GM19043 (cell line): ENCODE measurements around the gene CNTRL.
A peak's percentile ranks its signal among the peaks of the same experiment; 100 is the strongest.

ENCODE experiments used
- ATAC-seq: cut with Tn5 transposase; IDR thresholded peaks from one replicate; pipeline ENCODE4 v1.9.1; 2021; ENCODE audit warnings: low read depth; ENCODE audit not compliant: unreplicated experiment

Gene CNTRL

DNA sequence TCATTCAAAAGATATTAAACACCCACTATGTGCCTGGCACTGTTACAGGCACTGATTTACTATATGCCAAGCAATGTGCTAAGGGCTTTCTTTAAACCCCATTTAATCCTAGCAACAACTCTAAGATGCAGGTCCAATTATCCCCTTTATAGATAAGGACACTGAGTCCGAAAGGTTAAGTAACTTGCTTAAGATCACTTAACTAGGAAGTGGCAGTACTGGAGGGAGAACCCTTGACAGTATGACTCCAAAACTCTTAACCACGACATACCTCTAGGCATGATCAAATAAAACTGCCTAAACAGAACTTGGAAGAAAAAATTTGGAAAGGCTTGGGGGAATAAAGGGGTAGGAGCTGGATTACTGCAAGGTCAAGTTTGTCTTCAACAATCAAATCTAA, 125.2 kb downstream of the CNTRL start:
- no peak for ATAC-seq

DNA sequence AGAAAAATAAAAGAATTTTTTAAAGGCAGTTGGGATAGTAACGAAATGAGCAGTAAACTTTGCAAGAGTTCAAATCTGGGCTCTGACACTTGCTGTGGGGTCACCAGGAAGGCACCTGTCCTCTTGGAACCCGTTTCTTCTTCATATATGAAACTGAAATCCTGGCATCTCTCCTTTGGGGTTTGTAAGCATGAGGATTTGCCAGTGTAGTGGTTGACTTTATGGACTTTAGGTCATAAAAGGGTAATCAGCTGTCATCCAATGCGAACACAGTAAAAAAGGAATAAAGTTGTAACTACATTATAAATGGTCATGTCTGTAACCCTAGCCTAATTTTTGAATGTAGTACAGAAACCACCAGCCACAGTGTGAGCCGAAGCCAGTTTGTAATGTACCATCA, 125.6 kb downstream of the CNTRL start:
- ATAC-seq: no peak

DNA sequence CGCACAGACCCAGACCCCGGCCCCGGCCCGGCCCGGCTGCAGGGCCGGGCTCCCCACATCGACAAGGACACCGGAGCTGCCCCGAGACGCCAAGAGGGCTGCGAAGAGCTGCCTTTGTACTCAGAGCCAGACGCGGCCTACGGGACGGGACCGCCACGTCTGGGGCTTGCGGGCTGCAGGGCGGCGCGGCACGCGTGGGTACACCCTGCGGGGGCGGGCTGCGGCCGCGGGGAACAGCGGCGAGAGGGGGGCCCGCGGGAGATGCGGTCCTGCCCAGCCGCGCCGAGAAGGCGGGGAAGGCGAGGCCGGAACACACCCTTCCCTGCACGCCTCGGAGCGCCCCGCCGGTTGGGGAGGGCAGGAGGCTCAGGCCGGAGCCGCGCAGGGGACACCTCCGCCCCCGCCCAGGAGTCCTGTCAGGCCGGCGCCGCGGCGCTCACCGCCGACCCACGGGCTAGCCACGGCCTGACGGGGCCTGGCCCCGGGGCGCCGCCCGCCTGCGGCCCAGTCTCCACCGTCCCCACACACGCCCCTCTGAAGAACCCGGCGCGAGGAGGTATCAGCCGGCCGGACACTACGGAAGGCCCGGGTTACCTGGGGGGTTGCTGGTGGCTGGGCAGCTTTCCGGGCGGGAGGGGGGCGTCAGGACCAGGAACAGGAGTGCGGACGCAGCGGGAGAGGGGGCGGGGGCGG, 126.4 kb downstream of the CNTRL start:
- peak; percentile 18 for ATAC-seq

DNA sequence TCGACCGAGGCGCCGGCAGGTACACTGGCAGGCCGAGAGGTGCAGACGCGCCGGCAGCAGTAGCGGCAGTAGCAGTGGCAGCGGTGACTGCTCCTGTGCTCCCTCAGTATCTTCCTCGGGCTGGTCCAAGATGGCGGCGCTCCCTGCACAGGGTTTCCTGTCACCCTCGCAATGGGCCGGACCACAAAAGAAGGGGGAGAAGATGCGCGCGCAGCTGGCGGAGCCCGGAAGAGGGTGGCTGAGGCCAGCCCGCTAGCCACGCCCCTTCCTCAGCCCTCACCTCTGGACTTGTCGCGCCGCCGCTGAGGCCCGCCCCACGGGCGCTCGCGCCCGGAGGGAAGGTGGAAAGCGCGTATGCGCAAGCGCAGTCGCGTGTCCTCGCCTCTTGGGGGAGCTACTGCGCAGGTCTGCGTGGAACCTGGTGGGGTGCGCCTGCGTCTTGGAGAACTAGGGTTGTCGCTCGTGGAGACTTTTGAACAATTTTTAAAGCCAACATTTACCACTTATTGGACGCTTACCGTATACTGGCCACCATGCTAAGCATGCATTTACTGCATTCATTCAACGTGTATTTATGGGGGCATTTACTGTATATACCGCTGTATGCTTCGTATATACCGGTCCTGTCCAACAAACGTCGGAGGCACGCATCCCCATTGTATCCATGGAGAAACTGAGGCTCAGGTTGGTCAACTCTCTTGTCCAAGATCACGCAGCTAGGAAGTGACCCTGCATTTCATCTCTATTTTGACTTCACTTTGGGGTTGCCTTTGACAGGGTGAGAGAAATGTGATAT, 127.2 kb downstream of the CNTRL start, which contains the start of gene RAB14:
RAB14 (minus strand) TSS at position 132 of the 796 bp plus-strand sequence. CDS start 8,457 bp downstream, outside the sequence.
- ATAC-seq: peak; percentile 73

DNA sequence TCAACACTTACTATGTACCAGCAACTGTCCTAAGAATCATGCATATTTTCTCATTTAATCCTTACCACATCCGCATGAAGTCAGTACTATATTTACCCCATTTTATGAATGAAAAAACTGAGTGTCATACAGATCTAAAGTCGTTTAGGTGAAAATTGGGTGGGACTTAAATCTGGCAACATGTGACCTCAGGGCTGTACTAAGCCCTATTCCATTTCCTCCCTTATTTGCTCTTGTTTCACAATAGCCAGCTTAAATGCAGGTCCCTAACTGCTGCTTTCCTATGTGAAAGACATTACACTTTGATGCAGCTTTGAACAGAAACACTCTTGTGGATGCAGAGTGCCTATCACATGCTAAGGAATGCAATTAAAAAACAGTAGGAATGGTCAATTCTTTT, 129.4 kb downstream of the CNTRL start:
- ATAC-seq: no peak

DNA sequence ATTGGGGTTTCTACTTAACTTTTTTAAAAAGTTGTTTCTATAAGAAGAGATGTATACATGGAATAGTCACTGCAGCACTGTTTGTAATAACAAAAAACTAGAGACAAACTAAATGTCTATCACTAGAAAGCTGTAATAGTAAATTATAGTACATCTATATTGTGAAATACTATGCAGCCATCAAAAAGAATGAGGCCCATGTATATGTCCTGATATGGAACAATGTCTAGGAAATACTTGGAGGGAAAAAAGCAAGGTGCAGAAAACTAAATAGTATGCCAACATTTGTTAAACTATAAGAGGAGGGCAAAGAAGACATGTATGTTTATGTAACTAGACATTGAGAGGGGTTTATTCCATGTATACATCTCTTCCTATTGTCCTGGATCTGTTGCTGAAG, 129.9 kb downstream of the CNTRL start:
- ATAC-seq: no peak

DNA sequence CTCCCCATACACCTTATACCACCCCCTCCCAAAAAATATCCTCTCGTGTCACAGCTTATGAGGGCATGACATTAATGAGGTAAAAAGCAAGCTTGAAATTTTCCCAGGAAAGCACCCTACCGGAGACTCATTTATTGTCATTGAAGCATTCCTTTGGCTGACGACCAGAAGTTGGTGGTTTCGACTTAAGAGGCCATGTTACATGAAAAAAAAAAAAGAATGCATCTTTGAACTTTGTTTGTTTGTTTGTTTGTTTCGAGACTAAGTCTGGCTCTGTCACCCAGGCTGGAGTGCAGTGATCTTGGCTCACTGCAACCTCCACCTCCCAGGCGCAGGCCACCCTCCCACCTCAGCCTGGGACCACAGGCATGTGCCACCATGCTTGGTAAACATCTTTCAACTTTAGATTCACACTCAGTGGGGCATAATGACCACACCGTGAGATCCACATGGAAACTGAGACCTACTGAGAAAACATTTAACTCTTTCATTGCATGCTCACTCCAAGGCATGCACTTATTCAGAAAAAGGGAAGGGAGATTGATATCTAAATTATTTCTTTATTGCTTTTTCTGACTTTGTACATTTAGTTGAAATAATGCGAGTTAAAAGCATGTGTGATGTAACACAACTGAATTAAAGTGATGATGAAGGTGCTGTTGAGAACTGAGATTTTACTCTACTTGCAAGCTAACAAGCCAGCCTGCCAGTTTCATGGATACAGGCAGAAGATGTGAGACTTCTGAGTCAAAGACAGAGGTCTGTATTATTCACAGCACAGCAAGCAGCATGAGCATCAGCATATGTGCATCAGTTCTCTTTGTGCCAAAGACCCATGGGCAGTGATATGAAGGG, 132.0 kb downstream of the CNTRL start:
- ATAC-seq: peak; percentile 27

DNA sequence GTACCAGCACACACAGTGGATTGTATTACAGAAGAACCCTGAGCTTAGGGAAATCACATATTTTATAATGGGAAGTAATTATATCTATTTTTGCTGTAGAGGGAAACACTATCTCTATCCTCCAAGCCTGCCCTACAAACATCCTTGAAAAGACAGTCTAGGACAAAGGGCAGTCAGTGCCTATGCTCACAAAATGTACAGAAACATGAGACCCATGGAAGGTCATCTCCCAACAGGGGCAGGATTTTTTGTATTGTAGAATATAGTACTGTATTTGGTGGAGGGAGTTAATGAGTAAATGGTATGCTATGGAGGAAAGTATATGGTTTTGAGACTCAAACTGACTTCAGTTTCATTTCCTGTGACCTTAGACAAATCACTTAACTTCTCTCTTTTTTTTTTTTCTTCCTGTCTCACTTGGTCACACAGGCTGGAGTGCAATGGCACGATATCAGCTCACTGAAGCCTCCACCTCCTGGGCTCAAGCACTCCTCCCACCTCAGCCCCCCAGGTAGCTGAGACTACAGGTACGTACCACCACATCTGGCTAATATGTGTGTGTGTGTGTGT, 132.7 kb downstream of the CNTRL start:
- peak; percentile 90 for ATAC-seq

DNA sequence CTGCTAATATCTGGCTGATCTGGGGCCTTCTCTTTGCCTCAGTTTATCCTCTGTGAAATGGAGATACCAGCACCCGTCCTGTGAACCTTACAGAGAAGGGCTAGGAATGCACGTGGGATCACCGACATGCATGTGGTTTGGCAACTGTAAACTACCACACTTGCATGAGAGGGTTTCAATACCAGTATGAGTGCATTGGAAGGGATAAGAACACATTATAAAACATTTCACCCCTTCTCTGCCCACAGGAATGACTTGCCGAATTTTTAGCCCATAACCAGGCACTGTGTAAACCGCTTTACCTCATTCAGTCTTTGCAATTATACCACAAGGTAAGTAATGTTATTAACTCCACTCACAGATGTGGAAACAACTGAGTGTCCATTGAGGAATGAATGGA, 135.8 kb downstream of the CNTRL start:
- ATAC-seq: no peak

DNA sequence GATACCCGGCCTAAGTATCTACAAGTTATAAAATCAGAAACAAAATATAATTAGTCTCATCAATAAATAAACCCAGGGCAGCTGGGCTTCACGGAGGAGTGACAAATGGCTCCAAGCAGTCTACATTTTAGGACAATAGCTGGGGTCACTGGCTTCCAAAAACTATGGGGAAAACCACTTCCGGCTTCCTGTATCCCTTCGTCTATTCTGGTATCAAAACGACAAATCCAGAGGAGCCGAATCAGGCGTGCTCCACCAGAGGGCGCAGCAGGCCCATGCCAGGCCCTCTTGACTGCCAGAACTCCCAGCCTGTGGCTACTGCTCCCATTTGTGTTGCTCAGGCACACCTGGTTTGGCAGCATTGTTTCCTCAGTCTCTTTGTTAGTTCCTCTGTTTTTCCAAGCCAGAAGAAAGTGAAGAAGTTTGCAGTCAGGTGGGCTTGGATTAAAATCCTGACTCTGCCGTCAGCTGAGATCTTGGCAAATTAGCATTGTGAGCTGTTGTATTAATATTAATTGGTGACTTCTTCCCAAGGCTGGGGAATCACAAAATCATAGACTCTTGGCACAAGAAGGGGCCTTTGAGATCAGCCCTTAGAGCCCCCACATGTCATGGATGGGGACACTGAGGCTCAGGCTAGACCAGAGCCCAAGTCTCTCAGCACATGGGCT, 138.5 kb downstream of the CNTRL start:
- ATAC-seq: no peak

DNA sequence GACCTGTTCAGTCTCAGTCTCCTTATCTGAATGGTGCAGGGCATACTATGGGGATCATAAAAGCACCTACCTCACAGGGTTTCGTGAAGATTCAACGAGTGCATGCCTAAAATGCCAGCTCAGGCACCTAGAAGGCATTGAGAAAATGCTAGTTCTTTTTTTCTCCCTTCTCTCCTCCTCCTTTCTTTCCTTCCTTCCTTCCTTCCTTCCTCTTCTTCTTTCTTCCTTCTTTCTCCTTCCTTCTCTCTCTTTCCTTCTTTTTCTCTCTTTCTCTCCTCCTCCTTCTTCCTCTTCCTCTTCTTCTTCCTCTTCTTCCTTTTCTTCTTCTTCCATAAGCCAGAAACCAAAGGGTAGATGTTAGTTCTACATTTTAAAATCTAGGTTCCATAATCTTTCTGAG, 139.2 kb downstream of the CNTRL start:
- ATAC-seq: no peak

DNA sequence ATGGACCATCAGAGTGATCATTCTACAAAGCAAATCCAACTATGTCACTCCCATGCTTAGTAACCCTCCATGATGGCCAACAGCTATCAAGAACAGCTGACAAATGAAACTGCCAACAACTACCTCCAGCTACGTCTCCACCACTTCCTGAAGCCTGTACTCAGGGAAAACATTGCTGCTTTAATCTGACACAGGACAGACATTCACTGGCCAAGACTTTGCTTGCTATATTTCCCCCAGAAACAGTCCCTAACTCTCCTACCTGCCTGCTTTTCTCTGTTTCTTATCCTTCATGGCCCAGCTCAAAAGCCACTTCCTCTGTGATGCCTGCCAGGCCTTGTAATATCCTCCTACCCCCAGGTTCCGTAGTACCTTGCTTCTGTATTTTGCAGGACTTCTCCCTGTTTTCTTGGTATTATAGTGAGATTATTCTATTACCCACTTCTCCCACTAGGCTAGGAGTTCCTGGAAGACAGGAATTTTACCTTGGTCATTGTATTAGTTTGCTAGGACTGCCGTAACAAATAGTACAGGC, 141.6 kb downstream of the CNTRL start:
- no peak for ATAC-seq

DNA sequence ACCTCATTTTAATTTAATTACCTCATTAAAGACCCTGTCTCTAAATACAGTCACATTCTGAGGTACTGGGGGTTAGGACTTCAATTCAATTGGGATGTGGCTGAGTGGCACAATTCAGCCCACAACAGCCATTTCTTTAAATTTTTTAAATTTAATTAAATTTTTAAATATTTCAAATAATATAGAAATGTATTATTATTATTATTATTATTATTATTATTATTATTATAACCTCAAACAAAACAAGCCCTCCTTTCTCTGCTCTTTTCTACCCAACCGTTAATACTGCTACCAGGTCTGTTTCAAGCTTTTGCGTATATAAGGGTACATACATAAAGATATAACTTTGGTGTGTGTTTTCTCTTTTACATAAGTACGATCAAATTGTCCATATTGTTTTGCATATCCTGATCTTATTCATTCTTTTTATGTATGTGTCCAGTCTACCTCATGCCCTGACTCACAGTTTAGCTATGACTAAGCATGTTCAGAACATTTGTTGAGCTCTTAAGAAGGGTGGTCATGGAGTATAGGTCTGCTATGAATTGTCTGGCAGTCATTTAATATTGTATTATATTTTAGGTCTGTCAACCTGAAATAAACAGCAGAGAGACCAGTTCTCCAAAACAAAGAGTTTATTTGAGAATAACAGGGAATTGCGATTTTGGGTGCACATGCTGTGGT, 143.0 kb downstream of the CNTRL start:
- peak; percentile 76 for ATAC-seq

DNA sequence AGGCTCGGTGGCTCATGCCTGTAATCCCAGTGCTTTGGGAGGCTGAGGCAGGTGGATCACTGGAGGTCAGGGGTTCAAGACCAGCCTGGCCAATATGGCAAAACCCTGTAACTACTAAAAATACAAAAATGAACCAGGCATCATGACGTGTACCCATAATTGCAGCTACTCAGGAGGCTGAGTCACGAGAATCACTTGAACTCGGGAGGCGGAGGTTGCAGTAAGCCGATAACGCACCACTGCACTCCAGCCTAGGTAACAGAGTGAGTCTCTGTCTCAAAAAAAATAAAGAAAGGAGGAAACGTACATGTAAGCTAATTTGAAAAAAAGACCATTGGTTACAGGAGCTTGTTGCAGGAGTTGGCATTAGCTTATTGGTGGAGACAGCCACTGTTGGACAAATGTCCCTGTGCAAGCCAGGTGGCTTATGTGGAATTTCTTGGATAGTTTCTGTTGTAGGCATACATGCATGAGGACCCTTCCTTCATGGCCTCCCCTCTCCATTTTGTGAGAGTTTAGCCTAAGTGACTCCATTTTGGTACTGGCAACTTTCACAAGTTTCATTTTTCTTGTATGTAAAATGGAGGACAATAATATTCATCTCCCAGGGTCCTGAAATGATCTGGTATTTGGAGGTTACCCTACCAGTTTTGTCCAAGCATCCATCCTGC, 143.7 kb downstream of the CNTRL start:
- no peak for ATAC-seq

DNA sequence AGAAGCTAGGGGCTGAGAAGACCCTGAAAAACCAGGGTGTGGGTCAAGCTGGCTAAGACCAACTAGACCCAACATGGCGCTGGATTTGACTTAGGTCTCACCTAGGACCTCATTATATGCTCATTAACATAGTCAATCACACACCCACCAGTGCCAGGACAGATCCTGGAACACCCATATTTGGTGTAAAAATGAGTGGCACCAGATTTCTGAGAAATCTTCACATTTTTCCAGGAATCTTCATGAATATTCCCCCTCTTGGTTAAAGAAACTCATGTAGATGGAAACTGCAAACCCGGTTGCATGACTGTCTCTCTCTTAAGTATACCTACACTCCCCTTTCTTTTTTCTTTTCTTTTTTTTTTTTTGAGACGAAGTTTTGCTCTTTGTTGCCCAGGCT, 144.8 kb downstream of the CNTRL start:
- no peak for ATAC-seq

DNA sequence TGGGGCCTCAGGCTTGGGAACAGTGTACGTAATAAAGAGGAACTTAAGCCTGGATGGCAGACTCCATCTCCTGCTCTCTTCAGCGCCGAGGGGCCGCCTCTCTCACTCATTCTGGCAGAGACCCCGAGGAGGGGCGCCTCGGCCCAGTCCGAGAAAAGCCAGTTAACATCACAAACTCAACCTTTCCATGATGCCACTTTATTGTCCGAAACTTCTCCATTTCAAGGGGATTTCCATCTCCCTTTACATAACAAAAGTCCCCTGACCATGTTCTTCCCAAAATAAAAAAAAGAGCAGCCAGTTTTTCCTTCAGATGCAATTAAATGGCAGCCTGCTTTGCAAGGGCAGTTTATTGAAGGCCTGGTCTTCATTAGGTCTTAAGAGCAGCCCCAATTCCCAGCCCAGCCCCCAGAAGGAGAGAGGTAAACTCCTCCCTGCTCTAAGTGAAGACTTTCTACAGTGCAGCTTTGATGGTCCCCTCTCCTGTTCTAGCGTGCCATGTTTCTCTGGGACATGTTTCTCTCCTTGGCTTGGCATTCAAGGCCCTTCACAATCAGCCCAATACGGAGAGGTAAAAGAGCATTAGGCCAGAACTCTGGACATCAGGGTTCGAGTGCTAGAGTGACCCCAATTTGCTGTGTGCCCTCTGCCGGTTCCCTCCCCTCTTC, 146.4 kb downstream of the CNTRL start:
- ATAC-seq: no peak

DNA sequence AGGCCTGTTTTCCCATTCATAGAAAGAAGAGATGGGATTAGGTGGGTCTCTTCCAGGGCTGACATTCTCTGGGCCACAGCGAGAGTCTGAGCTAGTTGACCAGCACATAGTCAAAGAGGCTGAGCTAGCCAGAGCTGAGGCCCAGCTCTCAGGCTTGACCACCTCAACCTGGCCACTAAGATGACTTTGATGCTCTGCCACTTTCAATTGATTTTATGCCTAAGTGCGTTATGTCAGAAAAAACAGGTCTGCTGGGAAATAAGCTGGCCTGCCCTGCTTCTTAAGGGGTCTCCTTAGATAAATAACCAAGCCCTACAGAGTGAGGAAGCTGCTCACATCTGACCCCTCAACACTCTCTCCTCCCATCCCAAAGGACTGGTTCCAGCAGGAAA, 146.9 kb downstream of the CNTRL start:
- ATAC-seq: no peak

DNA sequence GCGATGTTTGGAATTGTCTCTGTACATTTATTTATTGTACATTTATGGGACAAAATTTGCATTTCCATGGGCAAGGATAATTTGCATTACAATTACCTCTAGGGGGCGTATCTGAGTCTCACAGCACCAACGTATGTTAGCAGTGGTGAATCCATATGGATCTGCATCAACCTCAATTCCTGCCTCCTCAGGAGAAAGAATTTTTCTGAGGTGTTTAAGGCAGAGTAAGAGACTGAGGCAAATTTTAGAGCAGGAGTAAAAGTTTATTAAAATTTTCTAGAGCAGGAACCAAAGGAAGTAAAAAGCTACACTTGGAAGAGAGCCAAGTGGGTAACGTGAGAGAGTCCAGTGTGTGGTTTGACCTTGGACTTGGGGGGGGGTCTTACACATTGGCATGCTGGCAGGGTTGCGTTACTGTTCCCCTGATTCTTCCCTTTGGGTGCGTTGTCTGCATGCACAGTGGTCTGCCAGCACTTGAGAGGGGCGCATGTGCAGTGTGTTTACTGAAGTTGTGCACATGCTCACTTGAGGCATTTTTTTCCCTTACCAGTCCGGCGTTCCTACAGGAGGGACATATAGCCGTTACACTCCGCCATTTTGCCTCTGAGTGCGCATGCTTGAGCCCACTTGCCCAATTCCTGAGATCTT, 147.9 kb downstream of the CNTRL start:
- ATAC-seq: no peak
